Retinal pigment epithelial cell (primary cell): Measurements from ENCODE around the gene DAD1.

Experiments used
- DNase-seq: peaks from one replicate; pipeline ENCODE4 v3.0.0-alpha.2; 2010; ENCODE audit warnings: low read depth
- H3K4me3 ChIP-seq: 2 replicates; pipeline ENCODE4 v1.5.1; 2011; ENCODE audit warnings: mild to moderate bottlenecking, low read length, control low read depth, moderate library complexity
- CTCF ChIP-seq: conservative IDR thresholded peaks from 2 replicates; pipeline ENCODE4 v1.5.1; 2011; ENCODE audit warnings: low read depth, low read length, control low read depth, inconsistent platforms

DAD1 gene

GRCh38 chr14:22540811-22541360, 48.1 kb downstream of the DAD1 start:
- TF ChIP-seq CTCF, result no peak
- no peak for DNase-seq

GRCh38 chr14:22540293-22540692, 48.7 kb downstream of the DAD1 start:
- H3K4me3 ChIP-seq, result no peak overlapping the region
- TF ChIP-seq CTCF, result no peak
- DNase-seq, result no peak

More at GRCh38 chr14:22540811-22541360, 48.1 kb downstream of the DAD1 start:
- no peak overlapping the region for H3K4me3 ChIP-seq

GRCh38 chr14:22539831-22540230, 49.2 kb downstream of the DAD1 start:
- DNase-seq, result no peak
- no peak for TF ChIP-seq CTCF
- H3K4me3 ChIP-seq, result no peak overlapping the region

GRCh38 chr14:22538671-22539228, 50.3 kb downstream of the DAD1 start:
- no peak for DNase-seq
- H3K4me3 ChIP-seq, result no peak overlapping the region
- TF ChIP-seq CTCF, result no peak

- no peak for DNase-seq
- no peak overlapping the region for H3K4me3 ChIP-seq
- no peak for TF ChIP-seq CTCF
These were observed 51.4 kb downstream of the DAD1 start for GRCh38 chr14:22537436-22538310.

GRCh38 chr14:22536853-22537338, 52.1 kb downstream of the DAD1 start:
- no peak for TF ChIP-seq CTCF
- peak; percentile 94 for DNase-seq
- no peak overlapping the region for H3K4me3 ChIP-seq
